GM19467 (cell line): Measurements from ENCODE around the gene PRKCG.

Source experiments
- ATAC-seq: cut with Tn5 transposase; IDR thresholded peaks from one replicate; pipeline ENCODE4 v1.9.1; 2021; ENCODE audit warnings: mild to moderate bottlenecking, moderate library complexity; ENCODE audit not compliant: unreplicated experiment

Gene PRKCG

GRCh38 chr19:53897459-53897858 is 15.5 kb downstream of the PRKCG start:
- no peak for ATAC-seq

- no peak for ATAC-seq
These were observed 16.2 kb downstream of the PRKCG start for GRCh38 chr19:53898166-53898565.

- no peak for ATAC-seq
These were observed 16.8 kb downstream of the PRKCG start for GRCh38 chr19:53898636-53899341.

GRCh38 chr19:53900191-53900860 is 18.3 kb downstream of the PRKCG start:
- ATAC-seq = no peak

GRCh38 chr19:53903055-53903680 is 21.2 kb downstream of the PRKCG start:
- ATAC-seq = no peak

- no peak for ATAC-seq
These were observed 22.9 kb downstream of the PRKCG start for GRCh38 chr19:53904909-53905308.

GRCh38 chr19:53905787-53906186 is 23.8 kb downstream of the PRKCG start:
- ATAC-seq = no peak

- ATAC-seq = no peak
These were observed 24.5 kb downstream of the PRKCG start for GRCh38 chr19:53906211-53907192.

GRCh38 chr19:53907193-53907581 is 25.2 kb downstream of the PRKCG start:
- no peak for ATAC-seq

GRCh38 chr19:53907690-53908089 is 25.7 kb downstream of the PRKCG start:
- no peak for ATAC-seq

- no peak for ATAC-seq
These were observed 26.3 kb downstream of the PRKCG start for GRCh38 chr19:53908106-53908934.

- ATAC-seq = no peak
These were observed 27.0 kb downstream of the PRKCG start, which contains the start of gene CACNG7 for GRCh38 chr19:53908935-53909415. TSS of gene CACNG7 (plus strand) at chr19:53909278. CDS start at chr19:53912832, 3,554 bp downstream.

GRCh38 chr19:53909471-53910169 is 27.6 kb downstream of the PRKCG start:
- ATAC-seq = no peak

- ATAC-seq = no peak
These were observed 28.1 kb downstream of the PRKCG start for GRCh38 chr19:53910170-53910518.

GRCh38 chr19:53912653-53913052 is 30.7 kb downstream of the PRKCG start:
- no peak for ATAC-seq

GRCh38 chr19:53915000-53915399 is 33.0 kb downstream of the PRKCG start:
- ATAC-seq = no peak

- no peak for ATAC-seq
These were observed 34.0 kb downstream of the PRKCG start for GRCh38 chr19:53916004-53916403.

- ATAC-seq = no peak
These were observed 35.4 kb downstream of the PRKCG start for GRCh38 chr19:53917356-53917755.

GRCh38 chr19:53927739-53928138 is 45.7 kb downstream of the PRKCG start:
- no peak for ATAC-seq
